ENCODE results near the gene GRSF1.
"Not testable (repeated sequence)": the region's sequence is repeated elsewhere in the genome, so short reads cannot be mapped to it uniquely, and the experiment has no call there.

Gene GRSF1

GRCh38 chr4:70816894-70817293, 22.8 kb downstream of the GRSF1 start:
- no peaks in the 10 kb centered on the region for H3K9me3 Mint-ChIP-seq
- no peak overlapping the region for H3K4me3 Mint-ChIP-seq
- no peak for DNase-seq
- no peak overlapping the region for H3K27ac Mint-ChIP-seq
- H3K27me3 Mint-ChIP-seq: no peaks in the 10 kb centered on the region
- CTCF ChIA-PET: no interaction called here
- H3K36me3 Mint-ChIP-seq: peaks cover 36% of the 10 kb centered on the region
- peaks cover 7% of the 10 kb centered on the region for H3K4me1 Mint-ChIP-seq

GRCh38 chr4:70815370-70815769, 24.3 kb downstream of the GRSF1 start:
- Mint-ChIP-seq H3K27ac (no peak overlapping the region), H3K36me3 (peaks cover 28% of the 10 kb centered on the region), H3K27me3 (no peaks in the 10 kb centered on the region), H3K9me3 (no peaks in the 10 kb centered on the region), H3K4me3 (no peak overlapping the region), H3K4me1 (peaks cover 7% of the 10 kb centered on the region)
- CTCF ChIA-PET: no interaction called here
- DNase-seq: no peak

- CTCF ChIA-PET: no interaction called here
- peaks cover 8% of the 10 kb centered on the region for H3K36me3 Mint-ChIP-seq
- DNase-seq: no peak
- H3K9me3 Mint-ChIP-seq: no peaks in the 10 kb centered on the region
- H3K27ac Mint-ChIP-seq: no peak overlapping the region
- H3K4me1 Mint-ChIP-seq: peaks cover under 1% of the 10 kb centered on the region
- no peaks in the 10 kb centered on the region for H3K27me3 Mint-ChIP-seq
- no peak overlapping the region for H3K4me3 Mint-ChIP-seq
These were observed 31.5 kb downstream of the GRSF1 start for GRCh38 chr4:70808151-70808550.

GRCh38 chr4:70802928-70803580, 36.6 kb downstream of the GRSF1 start:
- Mint-ChIP-seq H3K4me1 (peaks cover 18% of the 10 kb centered on the region), H3K27me3 (no peaks in the 10 kb centered on the region), H3K27ac (peak overlapping the region; percentile 66), H3K9me3 (no peaks in the 10 kb centered on the region), H3K4me3 (no peak overlapping the region), H3K36me3 (peaks cover 4% of the 10 kb centered on the region)
- CTCF ChIA-PET: interaction anchor here (0.6 to 3.9 kb wide), 2 partner anchors 68 to 156 kb away, joined by 4 to 16 read pairs; no protein-coding TSS in a partner anchor
- no peak for DNase-seq

- Mint-ChIP-seq H3K4me3 (no peak overlapping the region), H3K27me3 (no peaks in the 10 kb centered on the region), H3K36me3 (peaks cover 8% of the 10 kb centered on the region), H3K27ac (peak overlapping the region; percentile 1), H3K9me3 (no peaks in the 10 kb centered on the region), H3K4me1 (peaks cover 18% of the 10 kb centered on the region)
- no peak for DNase-seq
- CTCF ChIA-PET: interaction anchor here (0.6 to 3.9 kb wide), 3 partner anchors 66 to 315 kb away, joined by 3 to 16 read pairs (median 4); no protein-coding TSS in a partner anchor
These were observed 38.4 kb downstream of the GRSF1 start for GRCh38 chr4:70801265-70801809.

GRCh38 chr4:70793626-70794025, 46.1 kb downstream of the GRSF1 start:
- Mint-ChIP-seq H3K36me3 (peaks cover 32% of the 10 kb centered on the region), H3K27ac (no peak overlapping the region), H3K4me1 (no peaks in the 10 kb centered on the region), H3K27me3 (no peaks in the 10 kb centered on the region), H3K4me3 (no peak overlapping the region), H3K9me3 (no peaks in the 10 kb centered on the region)
- CTCF ChIA-PET: no interaction called here
- DNase-seq: no peak

- no peaks in the 10 kb centered on the region for H3K9me3 Mint-ChIP-seq
- no peak overlapping the region for H3K27ac Mint-ChIP-seq
- H3K4me1 Mint-ChIP-seq: no peaks in the 10 kb centered on the region
- peaks cover 23% of the 10 kb centered on the region for H3K36me3 Mint-ChIP-seq
- no peaks in the 10 kb centered on the region for H3K27me3 Mint-ChIP-seq
- CTCF ChIA-PET: no interaction called here
- no peak for DNase-seq
- no peak overlapping the region for H3K4me3 Mint-ChIP-seq
These were observed 51.0 kb downstream of the GRSF1 start for GRCh38 chr4:70788733-70789132.

GRCh38 chr4:70787496-70787895, 52.2 kb downstream of the GRSF1 start:
- H3K27ac Mint-ChIP-seq: no peak overlapping the region
- H3K27me3 Mint-ChIP-seq: no peaks in the 10 kb centered on the region
- no peaks in the 10 kb centered on the region for H3K9me3 Mint-ChIP-seq
- H3K4me1 Mint-ChIP-seq: no peaks in the 10 kb centered on the region
- H3K4me3 Mint-ChIP-seq: no peak overlapping the region
- H3K36me3 Mint-ChIP-seq: peaks cover 22% of the 10 kb centered on the region
- DNase-seq: no peak
- CTCF ChIA-PET: no interaction called here

- CTCF ChIA-PET: no interaction called here
- H3K4me1 Mint-ChIP-seq: no peaks in the 10 kb centered on the region
- H3K9me3 Mint-ChIP-seq: no peaks in the 10 kb centered on the region
- H3K27me3 Mint-ChIP-seq: no peaks in the 10 kb centered on the region
- no peak for DNase-seq
- H3K27ac Mint-ChIP-seq: no peak overlapping the region
- H3K4me3 Mint-ChIP-seq: no peak overlapping the region
- peaks cover 19% of the 10 kb centered on the region for H3K36me3 Mint-ChIP-seq
These were observed 56.6 kb downstream of the GRSF1 start for GRCh38 chr4:70783096-70783495.

- H3K27me3 Mint-ChIP-seq: no peaks in the 10 kb centered on the region
- peaks cover 2% of the 10 kb centered on the region for H3K4me1 Mint-ChIP-seq
- DNase-seq: no peak
- no peak overlapping the region for H3K4me3 Mint-ChIP-seq
- H3K36me3 Mint-ChIP-seq: peaks cover 15% of the 10 kb centered on the region
- H3K27ac Mint-ChIP-seq: no peak overlapping the region
- CTCF ChIA-PET: no interaction called here
- H3K9me3 Mint-ChIP-seq: no peaks in the 10 kb centered on the region
These were observed 60.7 kb downstream of the GRSF1 start for GRCh38 chr4:70778888-70779422.

GRCh38 chr4:70772929-70773555, 66.6 kb downstream of the GRSF1 start:
- peaks cover 14% of the 10 kb centered on the region for H3K36me3 Mint-ChIP-seq
- CTCF ChIA-PET: no interaction called here
- DNase-seq: no peak
- no peaks in the 10 kb centered on the region for H3K27me3 Mint-ChIP-seq
- peaks cover 9% of the 10 kb centered on the region for H3K4me1 Mint-ChIP-seq
- H3K4me3 Mint-ChIP-seq: no peak overlapping the region
- H3K27ac Mint-ChIP-seq: no peak overlapping the region
- H3K9me3 Mint-ChIP-seq: no peaks in the 10 kb centered on the region

GRCh38 chr4:70769396-70769795, 70.3 kb downstream of the GRSF1 start:
- CTCF ChIA-PET, H3K9me3 Mint-ChIP-seq, H3K27me3 Mint-ChIP-seq, H3K4me3 Mint-ChIP-seq, DNase-seq, H3K4me1 Mint-ChIP-seq: not testable (repeated sequence)
- H3K36me3 Mint-ChIP-seq: peaks cover 28% of the 10 kb centered on the region
- peak overlapping the region; percentile 33 for H3K27ac Mint-ChIP-seq

GRCh38 chr4:70768301-70768948, 71.3 kb downstream of the GRSF1 start:
- Mint-ChIP-seq H3K9me3 (no peaks in the 10 kb centered on the region), H3K36me3 (peaks cover 36% of the 10 kb centered on the region), H3K4me3 (no peak overlapping the region), H3K27ac (no peak overlapping the region), H3K27me3 (no peaks in the 10 kb centered on the region), H3K4me1 (peaks cover 7% of the 10 kb centered on the region)
- CTCF ChIA-PET: no interaction called here
- no peak for DNase-seq

All from activated naive CD4-positive, alpha-beta T cell treated with anti-CD3 and anti-CD28 coated beads, Interleukin-2, amount 10 ng/mL, durations not matched to agents 7 days and 5 days (primary cell).